Glutamatergic neuron (in vitro differentiated cells): ENCODE measurements around the gene EPHA10. TPM values are rescaled to one million over a fixed set of nuclear protein-coding genes. Genes with fewer than 3 reads are reported as not detected.

Experiments
- DNase-seq: peaks from one replicate; pipeline ENCODE4 v3.0.0; 2022
- H3K27ac Mint-ChIP-seq: one replicate; pipeline ENCODE4 v1.8.0; 2020; ENCODE audit warnings: mild to moderate bottlenecking, mixed read lengths, inconsistent platforms; ENCODE audit not compliant: unreplicated experiment
- H3K27me3 Mint-ChIP-seq: one replicate; pipeline ENCODE4 v1.8.0; 2020; ENCODE audit warnings: mild to moderate bottlenecking, moderate library complexity, mixed read lengths, inconsistent platforms; ENCODE audit not compliant: unreplicated experiment
- H3K36me3 Mint-ChIP-seq: one replicate; pipeline ENCODE4 v1.8.0; 2020; ENCODE audit warnings: mild to moderate bottlenecking, mixed read lengths, inconsistent platforms; ENCODE audit not compliant: unreplicated experiment
- H3K4me1 Mint-ChIP-seq: one replicate; pipeline ENCODE4 v1.8.0; 2020; ENCODE audit warnings: mild to moderate bottlenecking, low read depth, mixed read lengths, inconsistent platforms; ENCODE audit not compliant: unreplicated experiment
- H3K4me3 Mint-ChIP-seq: one replicate; pipeline ENCODE4 v1.8.0; 2020; ENCODE audit warnings: mild to moderate bottlenecking, mixed read lengths, inconsistent platforms; ENCODE audit not compliant: unreplicated experiment
- H3K9me3 Mint-ChIP-seq: one replicate; pipeline ENCODE4 v1.8.0; 2020; ENCODE audit warnings: mild to moderate bottlenecking, moderate library complexity, mixed read lengths, inconsistent platforms; ENCODE audit not compliant: unreplicated experiment
- total RNA-seq: library from RNA; stranded (reverse); fragmentation: NEBNext Ultra II Directional; extraction: Animal tissue kit (Norgen Biotek cat#: 25700); gene quantifications from one replicate; pipeline ENCODE4 v1.2.1, GENCODE V29; 2021; ENCODE audit not compliant: unreplicated experiment
- TF ChIP-seq, protein P1 (sequence below): fragments of 200-600 bp; sonication (generic); IDR thresholded peaks from one replicate; pipeline ENCODE4 v1.5.0; 2021; ENCODE audit not compliant: partially characterized antibody, unreplicated experiment

Gene EPHA10
- total RNA-seq, 1 donor from 2014 or later: 4.8 TPM

DNA sequence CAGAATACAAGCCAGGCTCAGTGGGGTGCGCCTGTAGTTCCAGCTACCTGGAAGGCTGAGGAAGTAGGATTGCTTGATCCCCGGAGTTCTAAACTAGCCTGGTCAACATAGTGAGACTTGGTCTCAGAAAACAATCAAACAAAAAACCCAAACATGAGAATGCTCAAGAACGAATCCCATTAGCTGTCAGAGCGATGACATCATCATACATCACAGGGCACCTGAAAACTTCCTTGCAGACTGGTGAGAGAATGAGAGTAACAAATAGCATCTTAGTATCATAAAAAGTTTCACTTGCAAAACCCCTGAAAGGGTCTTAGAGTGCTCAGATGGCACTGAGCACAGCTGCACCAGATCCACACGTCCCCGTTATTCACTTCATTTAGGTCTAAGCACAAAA lies 93.7 kb downstream of the EPHA10 start:
- DNase-seq: no peak
- Mint-ChIP-seq H3K36me3 (no peaks in the 10 kb centered on the region), H3K27me3 (peaks cover 3% of the 10 kb centered on the region), H3K4me3 (no peak overlapping the region), H3K27ac (no peak overlapping the region), H3K4me1 (peaks cover 4% of the 10 kb centered on the region), H3K9me3 (peaks cover 1% of the 10 kb centered on the region)
- TF ChIP-seq, protein P1, sequence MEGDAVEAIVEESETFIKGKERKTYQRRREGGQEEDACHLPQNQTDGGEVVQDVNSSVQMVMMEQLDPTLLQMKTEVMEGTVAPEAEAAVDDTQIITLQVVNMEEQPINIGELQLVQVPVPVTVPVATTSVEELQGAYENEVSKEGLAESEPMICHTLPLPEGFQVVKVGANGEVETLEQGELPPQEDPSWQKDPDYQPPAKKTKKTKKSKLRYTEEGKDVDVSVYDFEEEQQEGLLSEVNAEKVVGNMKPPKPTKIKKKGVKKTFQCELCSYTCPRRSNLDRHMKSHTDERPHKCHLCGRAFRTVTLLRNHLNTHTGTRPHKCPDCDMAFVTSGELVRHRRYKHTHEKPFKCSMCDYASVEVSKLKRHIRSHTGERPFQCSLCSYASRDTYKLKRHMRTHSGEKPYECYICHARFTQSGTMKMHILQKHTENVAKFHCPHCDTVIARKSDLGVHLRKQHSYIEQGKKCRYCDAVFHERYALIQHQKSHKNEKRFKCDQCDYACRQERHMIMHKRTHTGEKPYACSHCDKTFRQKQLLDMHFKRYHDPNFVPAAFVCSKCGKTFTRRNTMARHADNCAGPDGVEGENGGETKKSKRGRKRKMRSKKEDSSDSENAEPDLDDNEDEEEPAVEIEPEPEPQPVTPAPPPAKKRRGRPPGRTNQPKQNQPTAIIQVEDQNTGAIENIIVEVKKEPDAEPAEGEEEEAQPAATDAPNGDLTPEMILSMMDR: no peak

DNA sequence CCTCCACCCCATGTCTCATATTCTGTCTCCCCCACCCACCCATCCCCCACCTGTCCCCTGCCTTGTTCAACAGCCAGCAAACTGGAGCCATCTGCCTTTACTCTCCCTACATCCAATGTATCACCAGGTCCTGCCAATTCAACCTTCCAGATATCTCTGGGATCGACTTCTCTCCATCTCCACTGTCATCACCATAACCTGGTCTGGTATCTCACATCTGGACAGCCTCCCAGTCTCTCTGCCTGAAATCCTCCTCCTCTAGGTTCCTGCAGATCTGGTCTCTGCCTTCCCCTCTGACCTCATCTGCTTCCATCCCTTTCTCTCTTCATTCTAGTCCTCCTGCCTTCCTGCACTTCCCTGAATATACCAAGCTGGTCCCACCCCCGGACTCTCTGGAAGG lies 94.8 kb downstream of the EPHA10 start:
- Mint-ChIP-seq H3K36me3 (no peaks in the 10 kb centered on the region), H3K27ac (no peak overlapping the region), H3K4me1 (peaks cover 4% of the 10 kb centered on the region), H3K9me3 (peaks cover 1% of the 10 kb centered on the region), H3K4me3 (no peak overlapping the region), H3K27me3 (peaks cover 3% of the 10 kb centered on the region)
- TF ChIP-seq, protein P1: no peak
- no peak for DNase-seq

DNA sequence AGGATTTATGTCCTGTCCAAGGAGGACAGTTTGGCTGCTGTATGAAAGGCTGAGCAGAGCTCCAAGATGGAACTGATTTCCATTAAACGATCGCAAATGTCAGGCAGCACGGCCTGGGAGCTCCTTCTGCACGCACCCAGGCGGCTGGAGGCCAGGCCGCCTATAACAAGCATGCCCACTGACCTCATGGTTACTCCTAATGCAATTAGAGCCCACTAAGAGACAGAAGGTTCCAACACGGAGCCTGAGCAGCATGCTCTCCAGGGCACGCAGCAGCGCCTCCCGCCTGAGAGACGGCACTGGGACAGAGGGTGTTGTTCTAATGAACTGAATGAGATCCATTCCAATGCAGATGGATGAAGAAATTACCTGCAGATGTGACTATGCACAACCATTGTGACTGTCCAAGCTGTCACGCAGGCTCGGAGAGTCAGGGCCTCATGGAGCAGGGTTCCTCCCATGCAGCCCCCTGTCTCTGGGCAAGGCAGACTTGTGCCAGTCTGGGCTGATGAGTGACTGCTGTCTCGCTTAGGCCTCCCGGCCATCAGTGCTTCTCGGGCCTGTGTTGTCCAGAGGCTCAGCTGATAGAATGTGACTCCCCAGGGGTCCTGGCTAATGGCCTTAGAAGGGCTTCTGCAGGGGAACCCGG lies 97.8 kb downstream of the EPHA10 start:
- H3K4me1 Mint-ChIP-seq: peaks cover 4% of the 10 kb centered on the region
- H3K27ac Mint-ChIP-seq: peak overlapping the region; percentile 96
- DNase-seq: peak; percentile 74
- H3K27me3 Mint-ChIP-seq: peaks cover 3% of the 10 kb centered on the region
- TF ChIP-seq, protein P1: no peak
- H3K9me3 Mint-ChIP-seq: peaks cover 1% of the 10 kb centered on the region
- H3K4me3 Mint-ChIP-seq: peak overlapping the region; percentile 67
- no peaks in the 10 kb centered on the region for H3K36me3 Mint-ChIP-seq

DNA sequence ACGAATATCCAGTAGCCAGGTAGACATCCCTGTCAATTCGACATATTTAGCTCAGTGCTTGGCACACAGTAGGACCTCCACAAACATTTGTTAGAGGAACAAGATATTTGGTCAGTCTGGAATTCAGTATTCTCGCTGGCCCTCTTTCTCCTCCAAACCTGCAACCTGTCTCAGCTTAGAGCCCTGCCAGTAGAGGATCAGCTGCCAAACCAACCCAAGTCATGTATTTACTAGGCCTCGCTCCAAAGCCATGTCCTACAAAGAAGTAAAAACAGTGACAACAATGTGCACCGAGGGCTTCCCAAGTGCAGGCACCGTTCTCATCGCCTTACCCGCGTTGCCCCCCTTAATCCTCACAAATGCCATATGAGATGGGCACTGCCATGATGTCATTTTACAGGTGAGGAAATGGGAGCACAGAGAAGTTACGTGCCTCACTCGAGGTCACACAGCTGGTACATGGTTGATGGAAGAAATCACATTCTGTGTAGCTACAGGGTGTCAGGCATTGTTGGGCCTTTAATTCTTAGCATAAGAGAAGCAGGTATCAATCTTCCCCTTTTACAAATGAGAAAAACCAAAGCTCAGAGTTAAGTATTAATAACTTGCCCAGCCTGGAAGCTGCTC lies 98.6 kb downstream of the EPHA10 start:
- H3K36me3 Mint-ChIP-seq: no peaks in the 10 kb centered on the region
- H3K27ac Mint-ChIP-seq: no peak overlapping the region
- TF ChIP-seq, protein P1: no peak
- peaks cover 4% of the 10 kb centered on the region for H3K4me1 Mint-ChIP-seq
- no peak overlapping the region for H3K4me3 Mint-ChIP-seq
- peaks cover 4% of the 10 kb centered on the region for H3K9me3 Mint-ChIP-seq
- DNase-seq: no peak
- no peaks in the 10 kb centered on the region for H3K27me3 Mint-ChIP-seq

Other genes with a start within 250 kb of the EPHA10 start
- 20.1 TPM for gene SNIP1, start 210.8 kb downstream of the EPHA10 start, total RNA-seq
- 12.2 TPM for gene DNALI1, start 208.2 kb downstream of the EPHA10 start, total RNA-seq
- 50.0 TPM for gene GNL2, start 169.2 kb downstream of the EPHA10 start, total RNA-seq
- gene RSPO1, start 130.2 kb downstream of the EPHA10 start, total RNA-seq: not detected
- gene CDCA8, start 72.6 kb downstream of the EPHA10 start, total RNA-seq: 10.4 TPM
- 112 TPM for gene MANEAL, start 28.7 kb upstream of the EPHA10 start, total RNA-seq
- gene C1orf122, start 42.7 kb upstream of the EPHA10 start, total RNA-seq: 57.3 TPM
- gene YRDC, start 43.1 kb upstream of the EPHA10 start, total RNA-seq: 14.9 TPM
- gene MTF1, start 94.5 kb upstream of the EPHA10 start, total RNA-seq: 15.5 TPM
- gene INPP5B, start 181.9 kb upstream of the EPHA10 start, total RNA-seq: 19.3 TPM
- gene SF3A3, start 224.9 kb upstream of the EPHA10 start, total RNA-seq: 73.0 TPM
- 20.0 TPM for gene FHL3, start 240.4 kb upstream of the EPHA10 start, total RNA-seq
- 34.6 TPM for gene UTP11, start 247.6 kb upstream of the EPHA10 start, total RNA-seq